ENCODE results near the gene ZSWIM1.

Gene ZSWIM1

GRCh38 chr20:45842169-45842812, 38.7 kb upstream of the ZSWIM1 start:
- H3K9me3 ChIP-seq (replicated peaks; ENCODE audit: low read length): no peaks in the 10 kb centered on the region
- H3K4me2 ChIP-seq (ENCODE audit: low read length): no peak overlapping the region
- H3K9ac ChIP-seq (ENCODE audit: low read depth, low read length): no peak overlapping the region
- peaks cover 59% of the 10 kb centered on the region for H3K36me3 ChIP-seq (ENCODE audit: insufficient read depth, low read length)
- no peaks in the 10 kb centered on the region for H3K27me3 ChIP-seq (ENCODE audit: control insufficient read depth, insufficient read depth, low read length)
- H3K4me3 ChIP-seq (ENCODE audit: low read length): no peak overlapping the region
- H3K4me1 ChIP-seq (ENCODE audit: control insufficient read depth, insufficient read depth, low read length): no peaks in the 10 kb centered on the region

GRCh38 chr20:45843506-45843905, 37.5 kb upstream of the ZSWIM1 start:
- H3K36me3 ChIP-seq (ENCODE audit: insufficient read depth, low read length): peaks cover 64% of the 10 kb centered on the region
- H3K9ac ChIP-seq (ENCODE audit: low read depth, low read length): no peak overlapping the region
- H3K4me2 ChIP-seq (ENCODE audit: low read length): no peak overlapping the region
- no peaks in the 10 kb centered on the region for H3K4me1 ChIP-seq (ENCODE audit: control insufficient read depth, insufficient read depth, low read length)
- no peak overlapping the region for H3K4me3 ChIP-seq (ENCODE audit: low read length)
- no peaks in the 10 kb centered on the region for H3K27me3 ChIP-seq (ENCODE audit: control insufficient read depth, insufficient read depth, low read length)
- H3K9me3 ChIP-seq (replicated peaks; ENCODE audit: low read length): no peaks in the 10 kb centered on the region

GRCh38 chr20:45845452-45845851, 35.6 kb upstream of the ZSWIM1 start:
- Histone ChIP-seq H3K4me3 (ENCODE audit: low read length) (no peak overlapping the region), H3K4me1 (ENCODE audit: control insufficient read depth, insufficient read depth, low read length) (no peaks in the 10 kb centered on the region), H3K27me3 (ENCODE audit: control insufficient read depth, insufficient read depth, low read length) (no peaks in the 10 kb centered on the region), H3K36me3 (ENCODE audit: insufficient read depth, low read length) (peaks cover 64% of the 10 kb centered on the region), H3K4me2 (ENCODE audit: low read length) (no peak overlapping the region), H3K9me3 (replicated peaks; ENCODE audit: low read length) (no peaks in the 10 kb centered on the region), H3K9ac (ENCODE audit: low read depth, low read length) (no peak overlapping the region)

- peaks cover 41% of the 10 kb centered on the region for H3K36me3 ChIP-seq (ENCODE audit: insufficient read depth, low read length)
- H3K9ac ChIP-seq (ENCODE audit: low read depth, low read length): no peak overlapping the region
- no peak overlapping the region for H3K4me2 ChIP-seq (ENCODE audit: low read length)
- H3K4me1 ChIP-seq (ENCODE audit: control insufficient read depth, insufficient read depth, low read length): no peaks in the 10 kb centered on the region
- H3K4me3 ChIP-seq (ENCODE audit: low read length): no peak overlapping the region
- H3K9me3 ChIP-seq (replicated peaks; ENCODE audit: low read length): no peaks in the 10 kb centered on the region
- no peaks in the 10 kb centered on the region for H3K27me3 ChIP-seq (ENCODE audit: control insufficient read depth, insufficient read depth, low read length)
These were observed 32.6 kb upstream of the ZSWIM1 start for GRCh38 chr20:45848421-45848820.

- no peak overlapping the region for H3K9ac ChIP-seq (ENCODE audit: low read depth, low read length)
- peaks cover 38% of the 10 kb centered on the region for H3K36me3 ChIP-seq (ENCODE audit: insufficient read depth, low read length)
- no peak overlapping the region for H3K4me3 ChIP-seq (ENCODE audit: low read length)
- no peak overlapping the region for H3K4me2 ChIP-seq (ENCODE audit: low read length)
- no peaks in the 10 kb centered on the region for H3K27me3 ChIP-seq (ENCODE audit: control insufficient read depth, insufficient read depth, low read length)
- no peaks in the 10 kb centered on the region for H3K4me1 ChIP-seq (ENCODE audit: control insufficient read depth, insufficient read depth, low read length)
- no peaks in the 10 kb centered on the region for H3K9me3 ChIP-seq (replicated peaks; ENCODE audit: low read length)
These were observed 32.0 kb upstream of the ZSWIM1 start for GRCh38 chr20:45848969-45849582.

- H3K4me3 ChIP-seq (ENCODE audit: low read length): no peak overlapping the region
- no peak overlapping the region for H3K4me2 ChIP-seq (ENCODE audit: low read length)
- peaks cover 36% of the 10 kb centered on the region for H3K36me3 ChIP-seq (ENCODE audit: insufficient read depth, low read length)
- no peaks in the 10 kb centered on the region for H3K9me3 ChIP-seq (replicated peaks; ENCODE audit: low read length)
- H3K9ac ChIP-seq (ENCODE audit: low read depth, low read length): no peak overlapping the region
- no peaks in the 10 kb centered on the region for H3K4me1 ChIP-seq (ENCODE audit: control insufficient read depth, insufficient read depth, low read length)
- H3K27me3 ChIP-seq (ENCODE audit: control insufficient read depth, insufficient read depth, low read length): no peaks in the 10 kb centered on the region
These were observed 30.8 kb upstream of the ZSWIM1 start for GRCh38 chr20:45850238-45850637.

GRCh38 chr20:45850926-45851325, 30.1 kb upstream of the ZSWIM1 start:
- no peak overlapping the region for H3K4me3 ChIP-seq (ENCODE audit: low read length)
- peaks cover 3% of the 10 kb centered on the region for H3K4me1 ChIP-seq (ENCODE audit: control insufficient read depth, insufficient read depth, low read length)
- no peak overlapping the region for H3K9ac ChIP-seq (ENCODE audit: low read depth, low read length)
- H3K36me3 ChIP-seq (ENCODE audit: insufficient read depth, low read length): peaks cover 29% of the 10 kb centered on the region
- H3K4me2 ChIP-seq (ENCODE audit: low read length): no peak overlapping the region
- H3K27me3 ChIP-seq (ENCODE audit: control insufficient read depth, insufficient read depth, low read length): no peaks in the 10 kb centered on the region
- no peaks in the 10 kb centered on the region for H3K9me3 ChIP-seq (replicated peaks; ENCODE audit: low read length)

- Histone ChIP-seq H3K9ac (ENCODE audit: low read depth, low read length) (no peak overlapping the region), H3K9me3 (replicated peaks; ENCODE audit: low read length) (no peaks in the 10 kb centered on the region), H3K4me2 (ENCODE audit: low read length) (no peak overlapping the region), H3K4me1 (ENCODE audit: control insufficient read depth, insufficient read depth, low read length) (peaks cover 9% of the 10 kb centered on the region), H3K36me3 (ENCODE audit: insufficient read depth, low read length) (peaks cover 24% of the 10 kb centered on the region), H3K27me3 (ENCODE audit: control insufficient read depth, insufficient read depth, low read length) (no peaks in the 10 kb centered on the region), H3K4me3 (ENCODE audit: low read length) (no peak overlapping the region)
These were observed 29.5 kb upstream of the ZSWIM1 start for GRCh38 chr20:45851501-45851900.

- Histone ChIP-seq H3K4me2 (ENCODE audit: low read length) (no peak overlapping the region), H3K4me1 (ENCODE audit: control insufficient read depth, insufficient read depth, low read length) (peaks cover 12% of the 10 kb centered on the region), H3K4me3 (ENCODE audit: low read length) (no peak overlapping the region), H3K9ac (ENCODE audit: low read depth, low read length) (no peak overlapping the region), H3K9me3 (replicated peaks; ENCODE audit: low read length) (no peaks in the 10 kb centered on the region), H3K36me3 (ENCODE audit: insufficient read depth, low read length) (peaks cover 23% of the 10 kb centered on the region), H3K27me3 (ENCODE audit: control insufficient read depth, insufficient read depth, low read length) (no peaks in the 10 kb centered on the region)
These were observed 28.7 kb upstream of the ZSWIM1 start for GRCh38 chr20:45852326-45852725.

GRCh38 chr20:45853484-45853883, 27.5 kb upstream of the ZSWIM1 start:
- Histone ChIP-seq H3K27me3 (ENCODE audit: control insufficient read depth, insufficient read depth, low read length) (no peaks in the 10 kb centered on the region), H3K9me3 (replicated peaks; ENCODE audit: low read length) (no peaks in the 10 kb centered on the region), H3K9ac (ENCODE audit: low read depth, low read length) (no peak overlapping the region), H3K4me1 (ENCODE audit: control insufficient read depth, insufficient read depth, low read length) (peaks cover 19% of the 10 kb centered on the region), H3K4me3 (ENCODE audit: low read length) (no peak overlapping the region), H3K36me3 (ENCODE audit: insufficient read depth, low read length) (peaks cover 18% of the 10 kb centered on the region), H3K4me2 (ENCODE audit: low read length) (no peak overlapping the region)

GRCh38 chr20:45857114-45857881, 23.7 kb upstream of the ZSWIM1 start, which contains the start of the genes ACOT8 and ZSWIM3:
TSS of gene ACOT8 (minus strand) at chr20:45857392. CDS start at chr20:45857315, 77 bp downstream.
TSS of gene ZSWIM3 (plus strand) at chr20:45857614. CDS start at chr20:45857826, 212 bp downstream.
- Histone ChIP-seq H3K36me3 (ENCODE audit: insufficient read depth, low read length) (peaks cover 8% of the 10 kb centered on the region), H3K9me3 (replicated peaks; ENCODE audit: low read length) (no peaks in the 10 kb centered on the region), H3K4me3 (ENCODE audit: low read length) (peak within 1 kb of the TSS; percentile 93), H3K27me3 (ENCODE audit: control insufficient read depth, insufficient read depth, low read length) (no peaks in the 10 kb centered on the region), H3K4me1 (ENCODE audit: control insufficient read depth, insufficient read depth, low read length) (peaks cover 19% of the 10 kb centered on the region), H3K9ac (ENCODE audit: low read depth, low read length) (peak within 1 kb of the TSS; percentile 89), H3K4me2 (ENCODE audit: low read length) (peak within 1 kb of the TSS; percentile 98)
